Measurements from ENCODE around the gene MLKL. TPM values are rescaled to one million over a fixed set of nuclear protein-coding genes. Genes with fewer than 3 reads are reported as not detected.
"Not testable (repeated sequence)": the region's sequence is repeated elsewhere in the genome, so short reads cannot be mapped to it uniquely, and the experiment has no call there.

Gene MLKL
- total RNA-seq, 2 donors from 2014 or later = 7.0 to 8.6 TPM

- no peaks in the 10 kb centered on the region for H3K36me3 ChIP-seq
- intact Hi-C loops (cut with DNase I) = no loop called here
Observed at GRCh38 chr16:74682556-74682955, 18.1 kb downstream of the MLKL start.

DNA sequence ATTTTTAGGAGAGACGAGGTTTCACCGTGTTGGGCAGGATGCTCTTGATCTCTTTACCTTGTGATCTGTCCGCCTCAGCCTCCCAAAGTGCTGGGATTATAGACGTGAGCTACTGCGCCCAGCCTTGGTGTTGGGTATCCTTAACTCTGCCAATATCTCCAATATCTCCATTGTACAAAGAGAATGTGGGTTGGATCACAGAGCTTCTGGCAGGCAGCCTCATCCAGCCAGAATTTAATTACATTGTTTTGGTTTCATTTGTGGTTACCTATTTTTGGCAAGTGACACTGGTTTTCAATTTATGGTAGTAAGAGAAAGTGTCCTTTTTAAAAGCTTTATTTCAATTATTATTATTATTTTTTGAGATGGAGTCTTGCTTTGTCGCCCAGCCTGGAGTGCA is 20.0 kb downstream of the MLKL start:
- Histone ChIP-seq H3K4me1 (replicated peaks) (no peaks in the 10 kb centered on the region), H3K9me3 (no peaks in the 10 kb centered on the region), H3K36me3 (no peaks in the 10 kb centered on the region), H3K27me3 (replicated peaks; ENCODE audit: insufficient read depth) (no peaks in the 10 kb centered on the region), H3K4me3 (no peak overlapping the region), H3K27ac (no peak overlapping the region)
- DNase-seq (ENCODE audit: low spot score) = no peak
- intact Hi-C loops (cut with DNase I) = no loop called here
- no peak for TF ChIP-seq CTCF (IDR thresholded peaks at IDR 0.05)
- TF ChIP-seq POLR2AphosphoS5 (IDR thresholded peaks at IDR 0.05) = no peak
- no peak for TF ChIP-seq POLR2A (IDR thresholded peaks at IDR 0.05)
- 77% methylated on average over 6 of the region's 6 CpGs for WGBS

More at GRCh38 chr16:74682556-74682955, 18.1 kb downstream of the MLKL start:
- Histone ChIP-seq H3K4me3 (no peak overlapping the region), H3K27me3 (replicated peaks; ENCODE audit: insufficient read depth) (no peaks in the 10 kb centered on the region), H3K27ac (no peak overlapping the region), H3K9me3 (no peaks in the 10 kb centered on the region), H3K4me1 (replicated peaks) (no peaks in the 10 kb centered on the region)
- TF ChIP-seq POLR2AphosphoS5 (IDR thresholded peaks at IDR 0.05) (no peak), CTCF (IDR thresholded peaks at IDR 0.05) (no peak), POLR2A (IDR thresholded peaks at IDR 0.05) (no peak)
- WGBS = 80% methylated on average over 11 of the region's 11 CpGs
- DNase-seq (ENCODE audit: low spot score) = no peak

GRCh38 chr16:74679983-74680382 is 20.7 kb downstream of the MLKL start:
- WGBS = 30% methylated on average over 2 of the region's 2 CpGs
- DNase-seq (ENCODE audit: low spot score) = no peak
- no peaks in the 10 kb centered on the region for H3K36me3 ChIP-seq
- no peaks in the 10 kb centered on the region for H3K27me3 ChIP-seq (replicated peaks; ENCODE audit: insufficient read depth)
- H3K4me1 ChIP-seq (replicated peaks) = no peaks in the 10 kb centered on the region
- no peaks in the 10 kb centered on the region for H3K9me3 ChIP-seq
- H3K27ac ChIP-seq = no peak overlapping the region
- intact Hi-C loops (cut with DNase I) = no loop called here
- no peak overlapping the region for H3K4me3 ChIP-seq
- TF ChIP-seq POLR2A (IDR thresholded peaks at IDR 0.05) = no peak
- no peak for TF ChIP-seq POLR2AphosphoS5 (IDR thresholded peaks at IDR 0.05)
- no peak for TF ChIP-seq CTCF (IDR thresholded peaks at IDR 0.05)

DNA sequence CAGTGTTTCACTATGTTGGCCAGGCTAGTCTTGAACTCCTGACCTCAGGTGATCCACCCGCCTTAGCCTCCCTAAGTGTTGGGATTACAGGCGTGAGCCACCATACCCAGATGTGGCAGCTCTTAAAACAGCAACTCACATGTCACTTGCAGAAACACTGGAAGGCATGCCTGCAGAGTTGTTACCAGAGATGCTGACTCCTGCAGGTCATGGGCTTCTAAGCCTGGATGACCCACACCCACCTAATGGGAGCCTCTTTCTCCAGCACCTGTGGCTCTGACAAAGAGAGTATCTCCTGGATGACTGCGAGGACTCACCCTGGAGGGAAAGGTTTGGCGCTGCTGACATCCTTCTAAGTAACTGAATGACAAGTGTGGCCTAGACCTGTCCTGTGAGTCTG is 22.8 kb downstream of the MLKL start:
- Histone ChIP-seq H3K36me3 (no peaks in the 10 kb centered on the region), H3K4me3 (no peak overlapping the region), H3K4me1 (replicated peaks) (no peaks in the 10 kb centered on the region), H3K9me3 (no peaks in the 10 kb centered on the region), H3K27ac (no peak overlapping the region), H3K27me3 (replicated peaks; ENCODE audit: insufficient read depth) (no peaks in the 10 kb centered on the region)
- intact Hi-C loops (cut with DNase I) = no loop called here
- no peak for TF ChIP-seq POLR2AphosphoS5 (IDR thresholded peaks at IDR 0.05)
- TF ChIP-seq POLR2A (IDR thresholded peaks at IDR 0.05) = no peak
- no peak for TF ChIP-seq CTCF (IDR thresholded peaks at IDR 0.05)
- no peak for DNase-seq (ENCODE audit: low spot score)
- 92% methylated on average over 4 of the region's 4 CpGs for WGBS

DNA sequence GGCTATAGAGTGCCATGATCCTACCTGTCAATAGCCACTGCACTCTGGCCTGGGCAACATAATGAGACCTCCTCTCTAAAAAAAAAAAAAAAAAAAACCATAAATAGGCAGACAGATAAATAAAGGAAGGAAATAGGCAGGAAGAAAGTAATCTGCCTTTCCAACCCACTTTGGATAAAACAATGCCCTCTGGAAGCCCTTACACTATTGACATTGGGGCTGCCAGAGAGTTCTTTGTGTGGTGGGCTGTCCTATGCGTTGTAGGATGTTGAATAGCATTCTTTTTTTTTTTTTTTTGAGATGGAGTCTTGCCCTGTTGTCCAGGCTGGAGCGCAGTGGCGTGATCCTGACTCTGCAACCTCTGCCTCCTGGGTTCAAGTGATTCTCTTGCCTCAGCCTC is 26.8 kb downstream of the MLKL start:
- Histone ChIP-seq H3K36me3 (no peaks in the 10 kb centered on the region), H3K4me1 (replicated peaks) (no peaks in the 10 kb centered on the region), H3K27me3 (replicated peaks; ENCODE audit: insufficient read depth) (no peaks in the 10 kb centered on the region), H3K9me3 (no peaks in the 10 kb centered on the region), H3K4me3 (no peak overlapping the region), H3K27ac (no peak overlapping the region)
- 77% methylated on average over 3 of the region's 3 CpGs for WGBS
- intact Hi-C loops (cut with DNase I) = no loop called here
- no peak for DNase-seq (ENCODE audit: low spot score)
- TF ChIP-seq POLR2A (IDR thresholded peaks at IDR 0.05) (no peak), POLR2AphosphoS5 (IDR thresholded peaks at IDR 0.05) (no peak), CTCF (IDR thresholded peaks at IDR 0.05) (no peak)

DNA sequence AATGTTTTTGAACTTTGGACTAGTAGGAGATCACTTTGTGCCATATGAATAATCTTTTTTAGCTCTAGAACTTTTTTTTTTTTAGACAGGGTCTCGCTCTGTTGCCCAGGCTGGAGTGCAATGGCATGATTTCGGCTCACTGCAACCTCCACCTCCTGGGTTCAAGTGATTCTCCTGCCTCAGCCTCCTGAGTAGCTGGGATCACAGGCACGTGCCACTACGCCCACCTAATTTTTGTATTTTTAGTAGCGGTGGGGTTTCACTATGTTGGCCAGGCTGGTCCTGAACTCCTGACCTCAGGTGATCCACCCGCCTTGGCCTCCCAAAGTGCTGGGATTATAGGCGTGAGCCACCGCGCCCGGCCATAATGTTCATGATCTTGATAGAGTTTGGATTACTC is 31.8 kb downstream of the MLKL start:
- H3K36me3 ChIP-seq; H3K27me3 ChIP-seq (replicated peaks; ENCODE audit: insufficient read depth); DNase-seq (ENCODE audit: low spot score); H3K27ac ChIP-seq; intact Hi-C loops (cut with DNase I); H3K4me3 ChIP-seq; H3K4me1 ChIP-seq (replicated peaks); H3K9me3 ChIP-seq: not testable (repeated sequence)
- WGBS = 97% methylated on average over 10 of the region's 10 CpGs

Data from prostate gland (tissue), 2 donors.